Activated naive CD8-positive, alpha-beta T cell treated with anti-CD3 and anti-CD28 coated beads, Interleukin-2, amount 10 ng/mL, durations not matched to agents 7 days and 5 days (primary cell): ENCODE measurements around the gene TIMP4. TPM values are rescaled to one million over a fixed set of nuclear protein-coding genes. Genes with fewer than 3 reads are reported as not detected.

Source experiments
- ATAC-seq: fragments of 150-1000 bp; cut with Tn5 transposase; one replicate; pipeline ENCODE4 v1.10.0; 2021; ENCODE audit warnings: low read depth, moderate library complexity
- POLR2A ChIA-PET: fragments of 350-600 bp; sonication (Branson Sonifier 250); formaldehyde crosslinking; loops from one replicate; lab custom pipeline; 2021; ENCODE audit warnings: antibody characterized with exemption; lab: Charles Lee
- DNase-seq: peaks from one replicate; pipeline ENCODE4 v3.0.0; 2021
- H3K27ac Mint-ChIP-seq: one replicate; pipeline ENCODE4 v1.8.0; 2022; ENCODE audit warnings: mild to moderate bottlenecking, mixed read lengths
- H3K27me3 Mint-ChIP-seq: one replicate; pipeline ENCODE4 v1.8.0; 2022; ENCODE audit warnings: mild to moderate bottlenecking, moderate library complexity, mixed read lengths
- H3K36me3 Mint-ChIP-seq: one replicate; pipeline ENCODE4 v1.8.0; 2021; ENCODE audit warnings: mild to moderate bottlenecking, mixed read lengths
- H3K4me1 Mint-ChIP-seq: one replicate; pipeline ENCODE4 v1.8.0; 2021; ENCODE audit warnings: mixed read lengths
- H3K4me3 Mint-ChIP-seq: one replicate; pipeline ENCODE4 v1.8.0; 2022; ENCODE audit warnings: mild to moderate bottlenecking, moderate library complexity, mixed read lengths
- H3K9me3 Mint-ChIP-seq: one replicate; pipeline ENCODE4 v1.8.0; 2021; ENCODE audit warnings: mixed read lengths
- total RNA-seq, 2 experiments: library from RNA; stranded (reverse); gene quantifications; one replicate each; pipeline ENCODE4 v1.2.3, GENCODE V29; 2021

The TIMP4 gene
- total RNA-seq, 2 experiments from 2014 or later: not detected

GRCh38 chr3:12180631-12181030, 21.9 kb upstream of the TIMP4 start:
- POLR2A ChIA-PET: no interaction called here
- no peaks in the 10 kb centered on the region for H3K36me3 Mint-ChIP-seq
- no peaks in the 10 kb centered on the region for H3K9me3 Mint-ChIP-seq
- DNase-seq (no peak), ATAC-seq (no peak)
- H3K27me3 Mint-ChIP-seq: peaks cover 3% of the 10 kb centered on the region
- peaks cover 9% of the 10 kb centered on the region for H3K4me1 Mint-ChIP-seq
- no peak overlapping the region for H3K4me3 Mint-ChIP-seq
- no peak overlapping the region for H3K27ac Mint-ChIP-seq

GRCh38 chr3:12180218-12180617, 21.5 kb upstream of the TIMP4 start:
- Mint-ChIP-seq H3K4me1 (peaks cover 9% of the 10 kb centered on the region), H3K27ac (no peak overlapping the region), H3K27me3 (peaks cover 3% of the 10 kb centered on the region), H3K9me3 (no peaks in the 10 kb centered on the region), H3K4me3 (no peak overlapping the region), H3K36me3 (no peaks in the 10 kb centered on the region)
- no peak for DNase-seq
- POLR2A ChIA-PET: no interaction called here
- ATAC-seq: no peak

GRCh38 chr3:12179441-12179840, 20.7 kb upstream of the TIMP4 start:
- H3K4me1 Mint-ChIP-seq: peaks cover 9% of the 10 kb centered on the region
- H3K9me3 Mint-ChIP-seq: no peaks in the 10 kb centered on the region
- POLR2A ChIA-PET: no interaction called here
- H3K27ac Mint-ChIP-seq: no peak overlapping the region
- no peak overlapping the region for H3K4me3 Mint-ChIP-seq
- DNase-seq (no peak), ATAC-seq (no peak)
- no peaks in the 10 kb centered on the region for H3K36me3 Mint-ChIP-seq
- peaks cover 3% of the 10 kb centered on the region for H3K27me3 Mint-ChIP-seq

GRCh38 chr3:12178091-12178820, 19.5 kb upstream of the TIMP4 start:
- Mint-ChIP-seq H3K36me3 (no peaks in the 10 kb centered on the region), H3K4me3 (no peak overlapping the region), H3K27me3 (no peaks in the 10 kb centered on the region), H3K4me1 (peaks cover 9% of the 10 kb centered on the region), H3K9me3 (peaks cover 6% of the 10 kb centered on the region), H3K27ac (no peak overlapping the region)
- ATAC-seq (no peak), DNase-seq (no peak)
- POLR2A ChIA-PET: no interaction called here

- peaks cover 10% of the 10 kb centered on the region for H3K9me3 Mint-ChIP-seq
- ATAC-seq (no peak), DNase-seq (no peak)
- H3K4me3 Mint-ChIP-seq: no peak overlapping the region
- peaks cover 7% of the 10 kb centered on the region for H3K4me1 Mint-ChIP-seq
- POLR2A ChIA-PET: no interaction called here
- no peaks in the 10 kb centered on the region for H3K27me3 Mint-ChIP-seq
- no peak overlapping the region for H3K27ac Mint-ChIP-seq
- H3K36me3 Mint-ChIP-seq: peaks cover 2% of the 10 kb centered on the region
These were observed 18.4 kb upstream of the TIMP4 start for GRCh38 chr3:12177126-12177525.

GRCh38 chr3:12175844-12176453, 17.2 kb upstream of the TIMP4 start:
- POLR2A ChIA-PET: no interaction called here
- ATAC-seq: no peak
- Mint-ChIP-seq H3K27ac (no peak overlapping the region), H3K36me3 (peaks cover 2% of the 10 kb centered on the region), H3K4me3 (no peak overlapping the region), H3K27me3 (no peaks in the 10 kb centered on the region), H3K4me1 (no peaks in the 10 kb centered on the region), H3K9me3 (peaks cover 11% of the 10 kb centered on the region)
- no peak for DNase-seq

GRCh38 chr3:12175137-12175593, 16.5 kb upstream of the TIMP4 start:
- Mint-ChIP-seq H3K27me3 (peaks cover under 1% of the 10 kb centered on the region), H3K36me3 (peaks cover 2% of the 10 kb centered on the region), H3K4me3 (no peak overlapping the region), H3K4me1 (no peaks in the 10 kb centered on the region), H3K9me3 (peaks cover 12% of the 10 kb centered on the region), H3K27ac (no peak overlapping the region)
- DNase-seq (no peak), ATAC-seq (no peak)
- POLR2A ChIA-PET: no interaction called here

- POLR2A ChIA-PET: no interaction called here
- Mint-ChIP-seq H3K9me3 (peaks cover 15% of the 10 kb centered on the region), H3K27ac (no peak overlapping the region), H3K27me3 (peaks cover 17% of the 10 kb centered on the region), H3K4me3 (no peak overlapping the region), H3K4me1 (no peaks in the 10 kb centered on the region), H3K36me3 (peaks cover 2% of the 10 kb centered on the region)
- DNase-seq (no peak), ATAC-seq (no peak)
These were observed 11.5 kb upstream of the TIMP4 start for GRCh38 chr3:12170207-12170606.

- peaks cover 31% of the 10 kb centered on the region for H3K27me3 Mint-ChIP-seq
- ATAC-seq (no peak), DNase-seq (no peak)
- no peak overlapping the region for H3K27ac Mint-ChIP-seq
- no peaks in the 10 kb centered on the region for H3K36me3 Mint-ChIP-seq
- H3K4me1 Mint-ChIP-seq: peaks cover 1% of the 10 kb centered on the region
- peaks cover 3% of the 10 kb centered on the region for H3K9me3 Mint-ChIP-seq
- POLR2A ChIA-PET: no interaction called here
- H3K4me3 Mint-ChIP-seq: no peak overlapping the region
These were observed 7.2 kb upstream of the TIMP4 start for GRCh38 chr3:12165909-12166308.

GRCh38 chr3:12159227-12159601, 502 bp upstream of the TIMP4 start:
- Mint-ChIP-seq H3K27me3 (peaks cover 37% of the 10 kb centered on the region), H3K36me3 (no peaks in the 10 kb centered on the region), H3K4me1 (peaks cover 6% of the 10 kb centered on the region), H3K9me3 (no peaks in the 10 kb centered on the region), H3K4me3 (peak overlapping the region; percentile 8), H3K27ac (no peak overlapping the region)
- ATAC-seq: no peak
- POLR2A ChIA-PET: no interaction called here
- no peak for DNase-seq

- DNase-seq (no peak), ATAC-seq (no peak)
- POLR2A ChIA-PET: no interaction called here
- Mint-ChIP-seq H3K9me3 (no peaks in the 10 kb centered on the region), H3K27ac (no peak overlapping the region), H3K27me3 (peaks cover 28% of the 10 kb centered on the region), H3K4me3 (no peak overlapping the region), H3K4me1 (peaks cover 5% of the 10 kb centered on the region), H3K36me3 (no peaks in the 10 kb centered on the region)
These were observed 1.7 kb downstream of the TIMP4 start for GRCh38 chr3:12157026-12157425.

GRCh38 chr3:12155828-12156227, 2.9 kb downstream of the TIMP4 start:
- no peaks in the 10 kb centered on the region for H3K36me3 Mint-ChIP-seq
- H3K27me3 Mint-ChIP-seq: peaks cover 31% of the 10 kb centered on the region
- peaks cover 5% of the 10 kb centered on the region for H3K4me1 Mint-ChIP-seq
- POLR2A ChIA-PET: no interaction called here
- H3K4me3 Mint-ChIP-seq: no peak overlapping the region
- H3K9me3 Mint-ChIP-seq: no peaks in the 10 kb centered on the region
- ATAC-seq: no peak
- no peak overlapping the region for H3K27ac Mint-ChIP-seq
- DNase-seq: no peak

- Mint-ChIP-seq H3K4me1 (peaks cover 5% of the 10 kb centered on the region), H3K9me3 (no peaks in the 10 kb centered on the region), H3K36me3 (no peaks in the 10 kb centered on the region), H3K27me3 (peaks cover 30% of the 10 kb centered on the region), H3K4me3 (no peak overlapping the region), H3K27ac (no peak overlapping the region)
- POLR2A ChIA-PET: no interaction called here
- DNase-seq: no peak
- ATAC-seq: no peak
These were observed 3.4 kb downstream of the TIMP4 start for GRCh38 chr3:12155264-12155663.

- no peaks in the 10 kb centered on the region for H3K36me3 Mint-ChIP-seq
- POLR2A ChIA-PET: no interaction called here
- H3K4me1 Mint-ChIP-seq: peaks cover 5% of the 10 kb centered on the region
- DNase-seq: no peak
- no peaks in the 10 kb centered on the region for H3K9me3 Mint-ChIP-seq
- H3K27me3 Mint-ChIP-seq: peaks cover 24% of the 10 kb centered on the region
- no peak for ATAC-seq
- H3K27ac Mint-ChIP-seq: no peak overlapping the region
- no peak overlapping the region for H3K4me3 Mint-ChIP-seq
These were observed 4.6 kb downstream of the TIMP4 start for GRCh38 chr3:12154151-12154550.
